Measurements from ENCODE around the gene ATXN2.
"Not testable (repeated sequence)": the region's sequence is repeated elsewhere in the genome, so short reads cannot be mapped to it uniquely, and the experiment has no call there.

The ATXN2 gene

GRCh38 chr12:111600205-111600642 lies 1.1 kb upstream of the ATXN2 start:
- no peak for DNase-seq (ENCODE audit: extremely low read depth in 1 of 2, low read depth in 1 of 2)

- peak; percentile 34 to 76 for DNase-seq (ENCODE audit: extremely low read depth in 1 of 2, low read depth in 1 of 2)
Observed at GRCh38 chr12:111599453-111600204, 514 bp upstream of the ATXN2 start.

- DNase-seq (ENCODE audit: extremely low read depth in 1 of 2, low read depth in 1 of 2), result peak in 1 of 2 donors; percentile 11
Observed at GRCh38 chr12:111597831-111598636, 1.1 kb downstream of the ATXN2 start.

GRCh38 chr12:111596985-111597830 lies 1.9 kb downstream of the ATXN2 start:
- no peak for DNase-seq (ENCODE audit: extremely low read depth in 1 of 2, low read depth in 1 of 2)

GRCh38 chr12:111595341-111595835 lies 3.7 kb downstream of the ATXN2 start:
- not testable (repeated sequence) for DNase-seq (ENCODE audit: extremely low read depth in 1 of 2, low read depth in 1 of 2)

- not testable (repeated sequence) for DNase-seq (ENCODE audit: extremely low read depth in 1 of 2, low read depth in 1 of 2)
Observed at GRCh38 chr12:111591399-111592010, 7.6 kb downstream of the ATXN2 start.

- DNase-seq (ENCODE audit: extremely low read depth in 1 of 2, low read depth in 1 of 2), result no peak
Observed at GRCh38 chr12:111590552-111590951, 8.6 kb downstream of the ATXN2 start.

- DNase-seq (ENCODE audit: extremely low read depth in 1 of 2, low read depth in 1 of 2), result no peak
Observed at GRCh38 chr12:111589601-111590000, 9.5 kb downstream of the ATXN2 start.

GRCh38 chr12:111588010-111588409 lies 11.1 kb downstream of the ATXN2 start:
- no peak for DNase-seq (ENCODE audit: extremely low read depth in 1 of 2, low read depth in 1 of 2)

- no peak for DNase-seq (ENCODE audit: extremely low read depth in 1 of 2, low read depth in 1 of 2)
Observed at GRCh38 chr12:111586986-111587385, 12.1 kb downstream of the ATXN2 start.

- no peak for DNase-seq (ENCODE audit: extremely low read depth in 1 of 2, low read depth in 1 of 2)
Observed at GRCh38 chr12:111585690-111586089, 13.4 kb downstream of the ATXN2 start.

- no peak for DNase-seq (ENCODE audit: extremely low read depth in 1 of 2, low read depth in 1 of 2)
Observed at GRCh38 chr12:111584959-111585358, 14.2 kb downstream of the ATXN2 start.

GRCh38 chr12:111583506-111583905 lies 15.6 kb downstream of the ATXN2 start:
- not testable (repeated sequence) for DNase-seq (ENCODE audit: extremely low read depth in 1 of 2, low read depth in 1 of 2)

- DNase-seq (ENCODE audit: extremely low read depth in 1 of 2, low read depth in 1 of 2), result no peak
Observed at GRCh38 chr12:111582133-111582747, 16.9 kb downstream of the ATXN2 start.

- no peak for DNase-seq (ENCODE audit: extremely low read depth in 1 of 2, low read depth in 1 of 2)
Observed at GRCh38 chr12:111581434-111582132, 17.5 kb downstream of the ATXN2 start.

- no peak for DNase-seq (ENCODE audit: extremely low read depth in 1 of 2, low read depth in 1 of 2)
Observed at GRCh38 chr12:111580737-111581136, 18.4 kb downstream of the ATXN2 start.

- DNase-seq (ENCODE audit: extremely low read depth in 1 of 2, low read depth in 1 of 2), result no peak
Observed at GRCh38 chr12:111580119-111580425, 19.0 kb downstream of the ATXN2 start.

GRCh38 chr12:111578971-111579340 lies 20.2 kb downstream of the ATXN2 start:
- no peak for DNase-seq (ENCODE audit: extremely low read depth in 1 of 2, low read depth in 1 of 2)

- no peak for DNase-seq (ENCODE audit: extremely low read depth in 1 of 2, low read depth in 1 of 2)
Observed at GRCh38 chr12:111578276-111578970, 20.7 kb downstream of the ATXN2 start.

Measured in activated CD8-positive, alpha-beta memory T cell treated with anti-CD3 and anti-CD28 coated beads for 1 hour (primary cell).